NCI-H1105 treated with DMSO at 0.1 percent for 48 hours (cell line): Measurements from ENCODE around the gene SNCA.

Source experiments
- DNase-seq: peaks from one replicate; lab custom pipeline; 2025; lab: John Stamatoyannopoulos, UW

SNCA gene

GRCh38 chr4:89753601-89754066 is 83.3 kb downstream of the SNCA start:
- no peak for DNase-seq

- DNase-seq: no peak
These were observed 83.9 kb downstream of the SNCA start for GRCh38 chr4:89752932-89753598.

- no peak for DNase-seq
These were observed 85.5 kb downstream of the SNCA start for GRCh38 chr4:89751416-89751815.

- DNase-seq: no peak
These were observed 90.6 kb downstream of the SNCA start for GRCh38 chr4:89746377-89746776.

- no peak for DNase-seq
These were observed 91.3 kb downstream of the SNCA start for GRCh38 chr4:89745708-89746107.

GRCh38 chr4:89744914-89745313 is 92.0 kb downstream of the SNCA start:
- no peak for DNase-seq

GRCh38 chr4:89741768-89742167 is 95.2 kb downstream of the SNCA start:
- DNase-seq: no peak

- no peak for DNase-seq
These were observed 97.5 kb downstream of the SNCA start for GRCh38 chr4:89739311-89739988.

GRCh38 chr4:89737888-89738287 is 99.1 kb downstream of the SNCA start:
- peak; percentile 21 for DNase-seq

GRCh38 chr4:89733946-89734345 is 103.0 kb downstream of the SNCA start:
- DNase-seq: no peak

GRCh38 chr4:89727238-89727637 is 109.7 kb downstream of the SNCA start:
- DNase-seq: no peak

- DNase-seq: no peak
These were observed 111.7 kb downstream of the SNCA start for GRCh38 chr4:89725268-89725667.

- no peak for DNase-seq
These were observed 112.2 kb downstream of the SNCA start for GRCh38 chr4:89724716-89725115.

- no peak for DNase-seq
These were observed 113.9 kb downstream of the SNCA start for GRCh38 chr4:89723096-89723495.

- DNase-seq: no peak
These were observed 114.4 kb downstream of the SNCA start for GRCh38 chr4:89722517-89722916.

- no peak for DNase-seq
These were observed 116.0 kb downstream of the SNCA start for GRCh38 chr4:89720981-89721380.

- no peak for DNase-seq
These were observed 117.3 kb downstream of the SNCA start for GRCh38 chr4:89719536-89720090.

- DNase-seq: no peak
These were observed 120.1 kb downstream of the SNCA start for GRCh38 chr4:89716893-89717292.

GRCh38 chr4:89715631-89716030 is 121.3 kb downstream of the SNCA start:
- no peak for DNase-seq

- no peak for DNase-seq
These were observed 124.1 kb downstream of the SNCA start for GRCh38 chr4:89712827-89713226.

- no peak for DNase-seq
These were observed 124.8 kb downstream of the SNCA start for GRCh38 chr4:89712141-89712540.

GRCh38 chr4:89708903-89709421 is 128.0 kb downstream of the SNCA start:
- no peak for DNase-seq

- no peak for DNase-seq
These were observed 129.5 kb downstream of the SNCA start for GRCh38 chr4:89707467-89707866.
